ENCODE results near the gene ACOT7.

GRCh38 chr1:6308449-6308848 lies 85.1 kb downstream of the ACOT7 start:
- TF ChIP-seq CTCF (IDR thresholded peaks at IDR 0.05) (no peak), POLR2A (IDR thresholded peaks at IDR 0.05) (no peak)

All from lower leg skin (tissue), 3 donors.